IPS-11a (cell line): ENCODE data around the gene UBXN7.
A peak's percentile ranks its signal among the peaks of the same experiment; 100 is the strongest.
"Not testable (repeated sequence)": the region's sequence is repeated elsewhere in the genome, so short reads cannot be mapped to it uniquely, and the experiment has no call there.

Experiments
- H3K4me3 ChIP-seq: one replicate; pipeline ENCODE4 v1.5.1; 2013; ENCODE audit warnings: low read depth, low read length, control low read depth

The UBXN7 gene

DNA sequence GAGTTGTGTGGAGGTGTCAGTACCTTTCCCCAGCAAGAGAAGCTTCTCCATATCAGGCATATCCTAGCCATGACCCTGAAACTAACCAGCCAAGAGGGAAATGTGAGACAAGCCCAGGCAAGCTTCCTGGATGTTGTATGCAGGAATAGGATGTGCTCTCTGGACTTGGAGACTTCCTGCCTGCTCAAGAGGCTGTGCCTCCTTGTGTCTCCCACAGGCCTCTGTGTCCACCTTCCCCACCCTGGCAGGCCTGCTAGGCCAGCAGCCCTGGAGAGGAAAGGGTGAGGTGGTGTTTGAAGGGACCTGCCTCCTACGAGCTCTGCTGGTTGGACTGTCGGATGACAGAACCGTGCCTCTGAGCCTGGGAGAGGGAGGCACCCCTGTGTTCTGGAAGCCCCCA, 112.1 kb downstream of the UBXN7 start:
- no peak overlapping the region for H3K4me3 ChIP-seq

DNA sequence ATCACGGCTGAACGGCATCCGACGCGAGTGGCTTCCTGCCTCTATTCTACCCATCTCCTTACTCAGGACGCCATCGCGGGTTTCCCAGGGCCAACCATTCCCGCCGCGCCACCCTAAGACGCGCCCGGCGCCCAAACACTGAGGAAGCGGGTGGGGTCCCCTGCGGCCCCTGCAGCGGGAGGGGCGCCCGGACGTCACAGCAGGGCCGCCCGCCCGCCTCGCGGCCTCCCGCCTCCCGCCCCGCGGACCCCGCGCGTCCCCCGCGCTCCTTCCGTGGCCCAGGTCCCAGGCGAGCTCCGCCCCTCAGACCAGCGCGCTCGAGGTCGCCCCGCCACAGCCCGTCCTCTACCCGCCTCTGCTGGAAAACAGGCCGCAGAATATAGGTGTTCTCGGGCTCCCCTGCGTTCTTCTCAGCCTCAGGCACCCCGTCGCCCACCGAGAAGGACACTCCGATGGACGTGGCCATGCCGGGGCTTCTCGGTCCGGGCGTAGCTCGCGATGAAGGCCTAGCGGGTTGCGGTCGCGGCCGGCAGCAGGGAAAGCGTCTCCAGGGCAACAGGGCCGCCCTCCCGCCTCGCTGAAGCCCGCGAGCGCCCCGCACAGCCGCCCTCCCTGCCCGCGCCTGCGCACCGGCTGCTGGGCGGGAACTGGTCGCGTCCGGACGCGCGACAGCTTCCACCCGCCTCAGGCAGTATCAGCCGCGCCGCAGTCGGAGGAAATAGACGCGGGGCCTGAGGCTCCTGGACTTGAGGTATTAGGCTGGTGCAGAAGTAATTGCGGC, 114.3 kb downstream of the UBXN7 start, which contains the start of gene DYNLT2B:
Gene DYNLT2B (minus strand): TSS at position 554 of the 781 bp plus-strand sequence. CDS start 88 bp downstream, at position 466.
- peak within 1 kb of the TSS; percentile 80 for H3K4me3 ChIP-seq

DNA sequence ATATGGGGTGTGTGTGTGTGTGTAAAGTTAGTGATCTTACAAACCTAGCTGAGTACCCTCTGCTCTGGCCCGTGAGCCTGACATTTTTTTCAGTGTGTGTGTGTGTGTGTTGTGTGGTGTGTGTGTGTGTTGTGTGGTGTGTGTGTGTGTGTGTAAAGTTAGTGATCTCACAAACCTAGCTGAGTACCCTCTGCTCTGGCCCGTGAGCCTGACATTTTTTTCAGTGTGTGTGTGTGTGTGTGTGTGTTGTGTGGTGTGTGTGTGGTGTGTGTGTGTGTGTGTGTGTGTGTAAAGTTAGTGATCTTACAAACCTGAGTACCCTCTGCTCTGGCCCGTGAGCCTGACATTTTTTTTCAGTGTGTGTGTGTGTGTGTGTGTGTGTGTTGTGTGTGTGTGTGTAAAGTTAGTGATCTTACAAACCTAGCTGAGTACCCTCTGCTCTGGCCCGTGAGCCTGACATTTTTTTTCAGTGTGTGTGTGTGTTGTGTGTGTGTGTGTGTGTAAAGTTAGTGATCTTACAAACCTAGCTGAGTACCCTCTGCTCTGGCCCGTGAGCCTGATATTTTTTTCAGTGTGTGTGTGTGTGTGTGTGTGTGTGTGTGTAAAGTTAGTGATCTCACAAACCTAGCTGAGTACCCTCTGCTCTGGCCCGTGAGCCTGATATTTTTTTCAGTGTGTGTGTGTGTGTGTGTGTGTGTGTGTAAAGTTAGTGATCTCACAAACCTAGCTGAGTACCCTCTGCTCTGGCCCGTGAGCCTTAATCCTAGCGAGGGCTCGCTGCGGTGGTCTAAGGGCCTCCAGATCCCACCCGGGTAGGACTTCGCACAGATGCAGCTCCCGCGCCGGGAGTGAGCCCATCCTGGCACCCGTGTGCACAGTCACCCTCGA, 115.2 kb downstream of the UBXN7 start:
- H3K4me3 ChIP-seq = peak overlapping the region; percentile 80

DNA sequence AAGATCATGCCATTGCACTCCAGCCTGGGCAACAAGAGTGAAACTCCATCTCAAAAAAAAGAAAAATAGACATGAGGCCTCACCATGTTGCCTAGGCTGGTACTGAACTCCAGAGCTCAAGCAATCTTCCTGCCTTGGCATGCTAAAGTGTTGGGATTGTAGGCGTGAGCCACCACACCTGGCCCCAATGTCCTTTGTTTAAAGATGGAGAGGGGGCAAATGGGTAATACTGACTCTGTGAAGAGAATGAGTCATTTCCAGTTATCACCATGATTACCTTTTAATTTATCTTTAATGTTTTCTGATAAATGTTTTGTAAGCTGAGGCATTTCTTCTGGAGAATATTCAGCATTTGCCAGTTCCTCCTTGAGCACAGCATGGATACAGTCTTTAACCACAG, 116.4 kb downstream of the UBXN7 start:
- H3K4me3 ChIP-seq = no peak overlapping the region

DNA sequence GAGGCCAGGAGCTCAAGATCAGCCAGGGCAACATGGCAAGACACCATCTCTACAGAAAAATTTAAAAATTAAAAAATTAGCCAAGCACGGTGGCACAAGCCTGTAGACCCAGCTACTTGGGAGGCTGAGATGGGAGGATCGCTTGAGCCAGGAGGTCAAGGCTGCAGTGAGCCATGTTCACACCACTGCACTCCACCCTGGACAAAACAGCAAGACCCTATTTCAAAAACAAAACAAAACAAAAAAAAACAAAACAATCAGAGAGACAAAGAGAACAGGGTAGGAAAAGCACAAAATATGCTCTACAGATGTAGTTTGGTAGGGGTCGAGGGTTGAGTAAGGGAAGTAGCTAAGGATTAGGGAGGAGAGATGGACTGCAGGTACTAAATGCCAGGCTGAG, 117.6 kb downstream of the UBXN7 start:
- no peak overlapping the region for H3K4me3 ChIP-seq

DNA sequence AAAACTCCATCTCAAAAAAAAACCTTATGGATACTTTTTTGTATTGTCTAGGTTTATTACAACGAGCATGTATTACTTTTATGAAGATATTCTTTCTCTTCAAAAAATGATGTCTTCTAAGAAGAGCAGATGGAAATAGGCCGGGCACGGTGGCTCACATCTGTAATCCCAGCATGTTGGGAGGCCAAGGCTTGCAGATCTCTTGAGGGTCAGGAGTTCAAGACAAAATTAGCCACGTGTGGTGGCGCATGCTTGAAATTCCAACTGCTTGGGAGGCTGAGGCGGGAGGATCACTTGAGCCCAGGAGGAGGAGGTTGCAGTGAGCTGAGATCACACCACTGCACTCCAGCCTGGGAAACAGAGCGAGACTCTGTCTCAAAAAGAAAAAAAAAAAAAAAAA, 118.1 kb downstream of the UBXN7 start:
- not testable (repeated sequence) for H3K4me3 ChIP-seq

DNA sequence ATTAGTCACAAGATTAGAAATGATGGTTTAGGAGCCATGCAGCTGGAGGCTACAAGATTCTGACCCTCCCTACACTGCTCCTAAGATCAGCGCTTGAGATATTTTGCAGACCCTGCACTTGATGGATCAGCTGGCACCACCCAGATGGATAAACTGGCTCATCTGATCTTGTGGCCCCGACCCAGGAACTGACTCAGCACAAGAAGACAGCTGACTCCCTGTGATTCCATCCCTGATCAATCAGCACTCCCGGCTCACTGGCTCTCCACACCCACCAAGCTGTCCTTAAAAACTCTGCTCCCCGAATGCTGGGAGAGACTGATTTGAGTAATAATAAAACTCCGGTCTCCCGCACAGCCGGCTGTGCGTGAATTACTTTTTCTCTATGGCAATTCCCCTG, 129.3 kb downstream of the UBXN7 start:
- H3K4me3 ChIP-seq = not testable (repeated sequence)

DNA sequence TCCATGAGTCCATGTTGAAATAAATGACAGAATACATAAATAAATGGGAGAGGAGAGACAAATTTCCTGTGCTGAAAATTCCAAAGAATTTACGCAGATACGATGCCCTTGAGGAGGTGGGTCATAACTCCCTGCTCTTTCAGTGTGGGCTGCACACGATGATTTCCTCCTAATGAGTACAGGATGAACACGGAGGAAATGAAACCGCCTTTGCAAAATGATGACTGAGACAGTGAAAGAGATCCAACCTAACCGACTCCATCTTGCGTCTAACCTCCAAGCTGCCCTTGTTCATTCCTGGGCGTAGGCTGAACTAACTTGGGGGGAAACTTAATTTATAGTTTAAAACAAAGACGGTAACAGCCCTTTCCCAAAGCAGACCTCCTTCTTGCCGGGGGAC, 129.7 kb downstream of the UBXN7 start:
- not testable (repeated sequence) for H3K4me3 ChIP-seq

DNA sequence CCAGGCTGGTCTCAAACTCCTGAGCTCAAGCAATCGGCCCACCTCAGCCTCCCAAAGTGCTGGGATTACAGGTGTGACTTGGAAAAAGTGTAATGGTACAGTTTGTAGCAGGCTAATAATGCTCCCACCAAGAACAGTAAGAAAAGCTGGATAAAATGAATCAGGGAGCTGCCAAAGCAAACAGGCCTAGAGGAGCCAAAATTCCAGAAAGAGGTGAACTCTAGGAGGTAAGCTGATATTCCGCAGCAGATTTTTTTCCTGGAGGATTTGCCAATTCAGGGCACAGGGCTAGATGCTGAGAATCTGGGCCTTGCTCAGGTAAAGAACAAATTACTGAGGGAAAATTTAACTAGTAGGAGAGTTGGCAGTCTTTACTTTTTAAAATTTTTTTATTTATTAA, 133.7 kb downstream of the UBXN7 start:
- H3K4me3 ChIP-seq = no peak overlapping the region
